HG03439 (cell line): ENCODE measurements around the gene CRISPLD2.

Experiments
- ATAC-seq: cut with Tn5 transposase; IDR thresholded peaks from one replicate; pipeline ENCODE4 v1.9.1; 2021; ENCODE audit warnings: mild to moderate bottlenecking, moderate library complexity; ENCODE audit not compliant: unreplicated experiment

CRISPLD2 gene

GRCh38 chr16:84907051-84907450 is 87.3 kb downstream of the CRISPLD2 start:
- no peak for ATAC-seq

- no peak for ATAC-seq
Observed at GRCh38 chr16:84907575-84907974, 87.8 kb downstream of the CRISPLD2 start.

- ATAC-seq = no peak
Observed at GRCh38 chr16:84909476-84910085, 89.8 kb downstream of the CRISPLD2 start.

- no peak for ATAC-seq
Observed at GRCh38 chr16:84911486-84912216, 91.9 kb downstream of the CRISPLD2 start.

- no peak for ATAC-seq
Observed at GRCh38 chr16:84913315-84913714, 93.5 kb downstream of the CRISPLD2 start.

GRCh38 chr16:84914273-84914672 is 94.5 kb downstream of the CRISPLD2 start:
- ATAC-seq = no peak

GRCh38 chr16:84916178-84916577 is 96.4 kb downstream of the CRISPLD2 start:
- no peak for ATAC-seq

GRCh38 chr16:84916850-84917249 is 97.1 kb downstream of the CRISPLD2 start:
- no peak for ATAC-seq

- no peak for ATAC-seq
Observed at GRCh38 chr16:84917492-84917891, 97.7 kb downstream of the CRISPLD2 start.

- ATAC-seq = no peak
Observed at GRCh38 chr16:84918006-84918909, 98.5 kb downstream of the CRISPLD2 start.

GRCh38 chr16:84919269-84919668 is 99.5 kb downstream of the CRISPLD2 start:
- no peak for ATAC-seq

GRCh38 chr16:84919708-84920107 is 99.9 kb downstream of the CRISPLD2 start:
- ATAC-seq = no peak

GRCh38 chr16:84920333-84920732 is 100.5 kb downstream of the CRISPLD2 start:
- no peak for ATAC-seq

- no peak for ATAC-seq
Observed at GRCh38 chr16:84922351-84923120, 102.8 kb downstream of the CRISPLD2 start.

GRCh38 chr16:84924331-84925091 is 104.7 kb downstream of the CRISPLD2 start:
- ATAC-seq = no peak

- no peak for ATAC-seq
Observed at GRCh38 chr16:84925092-84925772, 105.4 kb downstream of the CRISPLD2 start.

GRCh38 chr16:84925773-84926372 is 106.1 kb downstream of the CRISPLD2 start:
- ATAC-seq = no peak

GRCh38 chr16:84926462-84926861 is 106.7 kb downstream of the CRISPLD2 start:
- ATAC-seq = no peak
